Measurements from ENCODE around the gene PKP1. TPM values are rescaled to one million over a fixed set of nuclear protein-coding genes. Genes with fewer than 3 reads are reported as not detected.

Gene PKP1
- polyA plus RNA-seq, 4 donors = 0.06 to 0.67 (median 0.28) TPM

GRCh38 chr1:201360901-201361651 is 77.8 kb downstream of the PKP1 start:
- DNase-seq (ENCODE audit: low read depth in 4 of 4, low spot score in 3 of 4) = no peak

- no peak for DNase-seq (ENCODE audit: low read depth in 4 of 4, low spot score in 3 of 4)
These were observed 78.6 kb downstream of the PKP1 start for GRCh38 chr1:201361652-201362504.

- DNase-seq (ENCODE audit: low read depth in 4 of 4, low spot score in 3 of 4) = no peak
These were observed 79.6 kb downstream of the PKP1 start for GRCh38 chr1:201362906-201363305.

GRCh38 chr1:201363467-201363866 is 80.2 kb downstream of the PKP1 start:
- no peak for DNase-seq (ENCODE audit: low read depth in 4 of 4, low spot score in 3 of 4)

- DNase-seq (ENCODE audit: low read depth in 4 of 4, low spot score in 3 of 4) = no peak
These were observed 81.5 kb downstream of the PKP1 start for GRCh38 chr1:201364808-201365105.

- DNase-seq (ENCODE audit: low read depth in 4 of 4, low spot score in 3 of 4) = no peak
These were observed 81.9 kb downstream of the PKP1 start for GRCh38 chr1:201365251-201365650.

GRCh38 chr1:201366696-201367095 is 83.4 kb downstream of the PKP1 start:
- DNase-seq (ENCODE audit: low read depth in 4 of 4, low spot score in 3 of 4) = no peak

- DNase-seq (ENCODE audit: low read depth in 4 of 4, low spot score in 3 of 4) = no peak
These were observed 85.9 kb downstream of the PKP1 start for GRCh38 chr1:201369209-201369608.

- no peak for DNase-seq (ENCODE audit: low read depth in 4 of 4, low spot score in 3 of 4)
These were observed 87.2 kb downstream of the PKP1 start for GRCh38 chr1:201370500-201370899.

GRCh38 chr1:201371276-201371675 is 88.0 kb downstream of the PKP1 start:
- no peak for DNase-seq (ENCODE audit: low read depth in 4 of 4, low spot score in 3 of 4)

GRCh38 chr1:201371792-201372191 is 88.5 kb downstream of the PKP1 start:
- DNase-seq (ENCODE audit: low read depth in 4 of 4, low spot score in 3 of 4) = no peak

GRCh38 chr1:201374364-201374763 is 91.1 kb downstream of the PKP1 start:
- no peak for DNase-seq (ENCODE audit: low read depth in 4 of 4, low spot score in 3 of 4)

GRCh38 chr1:201375169-201375568 is 91.9 kb downstream of the PKP1 start:
- DNase-seq (ENCODE audit: low read depth in 4 of 4, low spot score in 3 of 4) = no peak

- DNase-seq (ENCODE audit: low read depth in 4 of 4, low spot score in 3 of 4) = no peak
These were observed 92.8 kb downstream of the PKP1 start for GRCh38 chr1:201376107-201376463.

GRCh38 chr1:201376464-201377374 is 93.4 kb downstream of the PKP1 start:
- DNase-seq (ENCODE audit: low read depth in 4 of 4, low spot score in 3 of 4) = no peak

GRCh38 chr1:201377611-201378092 is 94.3 kb downstream of the PKP1 start, which contains the start of gene TNNT2:
TNNT2 (minus strand) TSS chr1:201377680; CDS start chr1:201373254, 4,426 bp downstream.
- DNase-seq (ENCODE audit: low read depth in 4 of 4, low spot score in 3 of 4) = no peak

- DNase-seq (ENCODE audit: low read depth in 4 of 4, low spot score in 3 of 4) = no peak
These were observed 95.5 kb downstream of the PKP1 start for GRCh38 chr1:201378804-201379203.

- DNase-seq (ENCODE audit: low read depth in 4 of 4, low spot score in 3 of 4) = no peak
These were observed 96.5 kb downstream of the PKP1 start for GRCh38 chr1:201379733-201380242.

- DNase-seq (ENCODE audit: low read depth in 4 of 4, low spot score in 3 of 4) = no peak
These were observed 97.8 kb downstream of the PKP1 start for GRCh38 chr1:201381130-201381529.
